Dermis microvascular lymphatic vessel endothelial cell (primary cell): Measurements from ENCODE around the gene SAMHD1. TPM values are rescaled to one million over a fixed set of nuclear protein-coding genes. Genes with fewer than 3 reads are reported as not detected.
"Not testable (repeated sequence)": the region's sequence is repeated elsewhere in the genome, so short reads cannot be mapped to it uniquely, and the experiment has no call there.

Experiments
- DNase-seq, 2 donors: peaks; one replicate each; pipeline versions ENCODE4 v3.0.0 to v3.0.0-alpha.2; 2010; ENCODE audit warnings: low read depth in 2 of 2
- total RNA-seq: library from RNA; depleted of rRNA; stranded (reverse); fragments of >200 nt; gene quantifications from 2 replicates; pipeline ENCODE4 v1.2.1, GENCODE V29; 2014

The SAMHD1 gene
- total RNA-seq, 1 donor from 2014 or later = 20.5 TPM

- DNase-seq = no peak
Measured at GRCh38 chr20:36917240-36917639, 34.3 kb downstream of the SAMHD1 start.

- no peak for DNase-seq
Measured at GRCh38 chr20:36916199-36916598, 35.3 kb downstream of the SAMHD1 start.

- DNase-seq = no peak
Measured at GRCh38 chr20:36908603-36909002, 42.9 kb downstream of the SAMHD1 start.

GRCh38 chr20:36906086-36906485, 45.4 kb downstream of the SAMHD1 start:
- DNase-seq = not testable (repeated sequence)

GRCh38 chr20:36905566-36905965, 45.9 kb downstream of the SAMHD1 start:
- not testable (repeated sequence) for DNase-seq

GRCh38 chr20:36904690-36905089, 46.8 kb downstream of the SAMHD1 start:
- DNase-seq = no peak

- no peak for DNase-seq
Measured at GRCh38 chr20:36895036-36895435, 56.5 kb downstream of the SAMHD1 start.

- DNase-seq = no peak
Measured at GRCh38 chr20:36893801-36894200, 57.7 kb downstream of the SAMHD1 start.

GRCh38 chr20:36891211-36891610, 60.3 kb downstream of the SAMHD1 start:
- no peak for DNase-seq

GRCh38 chr20:36890586-36890985, 60.9 kb downstream of the SAMHD1 start:
- DNase-seq = no peak

- DNase-seq = no peak
Measured at GRCh38 chr20:36888880-36889516, 62.5 kb downstream of the SAMHD1 start.

- DNase-seq = no peak
Measured at GRCh38 chr20:36887752-36888090, 63.8 kb downstream of the SAMHD1 start.

GRCh38 chr20:36886859-36887751, 64.4 kb downstream of the SAMHD1 start:
- DNase-seq = peak; percentile 30 to 70

GRCh38 chr20:36885356-36885755, 66.2 kb downstream of the SAMHD1 start:
- peak in 1 of 2 donors; percentile 15 for DNase-seq

- no peak for DNase-seq
Measured at GRCh38 chr20:36883977-36884535, 67.5 kb downstream of the SAMHD1 start.

GRCh38 chr20:36881888-36882287, 69.6 kb downstream of the SAMHD1 start:
- DNase-seq = no peak

- no peak for DNase-seq
Measured at GRCh38 chr20:36881331-36881730, 70.2 kb downstream of the SAMHD1 start.

GRCh38 chr20:36880741-36881250, 70.7 kb downstream of the SAMHD1 start:
- no peak for DNase-seq

- DNase-seq = no peak
Measured at GRCh38 chr20:36878941-36879340, 72.6 kb downstream of the SAMHD1 start.

GRCh38 chr20:36876473-36876833, 75.1 kb downstream of the SAMHD1 start:
- no peak for DNase-seq

GRCh38 chr20:36875702-36876472, 75.6 kb downstream of the SAMHD1 start, which contains the start of gene TLDC2:
TLDC2 (plus strand) TSS chr20:36876138; CDS start chr20:36876175, 37 bp downstream.
- no peak for DNase-seq

- DNase-seq = not testable (repeated sequence)
Measured at GRCh38 chr20:36875093-36875492, 76.4 kb downstream of the SAMHD1 start.
